PC-3 (cell line): ENCODE measurements around the gene XYLT2.

Source experiments
- EZH2 ChIP-seq: fragments of 300-600 bp; sonication (generic); IDR thresholded peaks from one replicate; pipeline ENCODE4 v1.6.1; 2017; ENCODE audit warnings: antibody characterized with exemption, mild to moderate bottlenecking, low read length; ENCODE audit not compliant: unreplicated experiment
- EZH2phosphoT487 ChIP-seq: fragments of 300-600 bp; sonication (generic); IDR thresholded peaks from 2 replicates; pipeline ENCODE4 v1.6.1; 2018; ENCODE audit warnings: mild to moderate bottlenecking, antibody characterized with exemption, low read length, borderline replicate concordance
- TF ChIP-seq, protein P1 (sequence below): fragments of 300-600 bp; sonication (generic); conservative IDR thresholded peaks from 2 replicates; pipeline ENCODE4 v1.5.1; 2017; ENCODE audit warnings: antibody characterized with exemption, low read depth, mild to moderate bottlenecking, low read length

DNA sequence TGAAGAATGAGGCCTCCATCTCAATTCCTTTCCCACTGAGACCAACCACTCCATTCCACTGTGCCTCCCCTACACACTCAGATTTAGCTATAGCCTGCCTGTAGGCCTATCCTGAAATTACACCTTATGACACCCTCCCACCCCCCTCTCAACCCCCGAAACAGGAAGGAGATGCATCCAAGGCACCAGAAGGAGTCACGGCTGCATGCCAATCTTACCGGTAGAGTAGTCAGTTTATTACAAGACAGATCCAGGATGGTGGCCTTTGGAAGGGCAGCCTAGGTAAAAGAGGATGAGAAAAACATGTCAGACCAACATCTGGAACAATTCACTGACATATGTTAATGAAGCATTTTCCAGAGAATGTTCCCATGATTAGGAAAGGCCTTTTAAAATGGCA, 48.8 kb downstream of the XYLT2 start:
- TF ChIP-seq, protein P1, sequence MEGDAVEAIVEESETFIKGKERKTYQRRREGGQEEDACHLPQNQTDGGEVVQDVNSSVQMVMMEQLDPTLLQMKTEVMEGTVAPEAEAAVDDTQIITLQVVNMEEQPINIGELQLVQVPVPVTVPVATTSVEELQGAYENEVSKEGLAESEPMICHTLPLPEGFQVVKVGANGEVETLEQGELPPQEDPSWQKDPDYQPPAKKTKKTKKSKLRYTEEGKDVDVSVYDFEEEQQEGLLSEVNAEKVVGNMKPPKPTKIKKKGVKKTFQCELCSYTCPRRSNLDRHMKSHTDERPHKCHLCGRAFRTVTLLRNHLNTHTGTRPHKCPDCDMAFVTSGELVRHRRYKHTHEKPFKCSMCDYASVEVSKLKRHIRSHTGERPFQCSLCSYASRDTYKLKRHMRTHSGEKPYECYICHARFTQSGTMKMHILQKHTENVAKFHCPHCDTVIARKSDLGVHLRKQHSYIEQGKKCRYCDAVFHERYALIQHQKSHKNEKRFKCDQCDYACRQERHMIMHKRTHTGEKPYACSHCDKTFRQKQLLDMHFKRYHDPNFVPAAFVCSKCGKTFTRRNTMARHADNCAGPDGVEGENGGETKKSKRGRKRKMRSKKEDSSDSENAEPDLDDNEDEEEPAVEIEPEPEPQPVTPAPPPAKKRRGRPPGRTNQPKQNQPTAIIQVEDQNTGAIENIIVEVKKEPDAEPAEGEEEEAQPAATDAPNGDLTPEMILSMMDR, result no peak
- no peak for TF ChIP-seq EZH2phosphoT487
- no peak for TF ChIP-seq EZH2
